ENCODE measurements around the gene PBX1. TPM values are rescaled to one million over a fixed set of nuclear protein-coding genes. Genes with fewer than 3 reads are reported as not detected.

PBX1 gene
- total and polyA plus RNA-seq, 2 donors (not counting 3 experiments of a cell fraction or from before 2014, with no cell fraction given) = 10.7 to 24.1 TPM

GRCh38 chr1:164598719-164599118 is 39.7 kb downstream of the PBX1 start:
- DNase-seq (ENCODE audit: low read depth, low spot score) (no peak), FAIRE-seq (no peak)
- H2AFZ ChIP-seq (ENCODE audit: low read depth, low read length) = no peak overlapping the region
- H3K9me1 ChIP-seq (replicated peaks; ENCODE audit: control insufficient read depth, extremely low read depth, insufficient read depth, low read length) = no peaks in the 10 kb centered on the region
- ChIA-PET POLR2A (no interaction called here), CTCF (interaction anchor here (0.7 to 1.2 kb wide), 2 partner anchors 19 to 321 kb away, joined by 3 read pairs; no protein-coding TSS in a partner anchor)
- no peak overlapping the region for H3K4me3 ChIP-seq (replicated peaks in 1 of 3; ENCODE audit: insufficient read depth in 1 of 3, low read depth in 1 of 3, low read length in 3 of 3)
- no peak overlapping the region for H3K9ac ChIP-seq (replicated peaks; ENCODE audit: extremely low read depth, insufficient read depth, low read length)
- H3K27me3 ChIP-seq (ENCODE audit: control insufficient read depth in 2 of 2, insufficient read depth in 2 of 2, low read length in 2 of 2) = no peaks in the 10 kb centered on the region
- no TSS peak for BruUV-seq (replicated peaks)
- no peak overlapping the region for H3K27ac ChIP-seq (ENCODE audit: insufficient read depth, low read depth, low read length)
- H3K9me3 ChIP-seq (replicated peaks; ENCODE audit: control insufficient read depth, insufficient read depth, low read length) = no peaks in the 10 kb centered on the region
- dilution Hi-C loops (cut with MboI; ENCODE audit: extremely low pct_ligation_motif_present, low sequenced_read_pairs) = no loop called here
- peaks cover 3% of the 10 kb centered on the region for H3K4me1 ChIP-seq (ENCODE audit: control insufficient read depth, extremely low read depth, insufficient read depth, low read length)
- no peaks in the 10 kb centered on the region for H3K36me3 ChIP-seq (ENCODE audit: control insufficient read depth in 2 of 2, extremely low read depth in 1 of 2, insufficient read depth in 2 of 2, low read length in 2 of 2)
- intact Hi-C loops (cut with micrococcal nuclease) = no loop called here
- no peaks in the 10 kb centered on the region for H4K20me1 ChIP-seq (replicated peaks; ENCODE audit: control insufficient read depth, extremely low read depth, insufficient read depth, low read length)
- no peak for TF ChIP-seq JUN (IDR thresholded peaks at IDR 0.05; ENCODE audit: borderline replicate concordance, insufficient read depth, insufficient read length, low read depth)
- TF ChIP-seq EZH2 (IDR thresholded peaks at IDR 0.05; ENCODE audit: borderline replicate concordance, low read depth, low read length, severe bottlenecking) = no peak
- no peak for TF ChIP-seq POLR2AphosphoS5 (IDR thresholded peaks at IDR 0.05; ENCODE audit: insufficient read depth, low read depth, low read length)
- TF ChIP-seq POLR2A (IDR thresholded peaks at IDR 0.05; ENCODE audit: low read depth, low read length) = no peak
- no peak for TF ChIP-seq CTCF (IDR thresholded peaks at IDR 0.05; ENCODE audit: extremely low read depth in 1 of 2, insufficient read depth in 1 of 2, low read depth in 1 of 2, low read length in 2 of 2)
- TF ChIP-seq GATA2 (IDR thresholded peaks at IDR 0.05; ENCODE audit: insufficient read depth, insufficient read length, low read depth, low read length) = no peak
- no peak for TF ChIP-seq MYC (IDR thresholded peaks at IDR 0.05; ENCODE audit: low read depth, low read length)
- H3K79me2 ChIP-seq (ENCODE audit: control insufficient read depth, insufficient read depth, low read length) = no peaks in the 10 kb centered on the region
- H3K4me2 ChIP-seq (ENCODE audit: insufficient read depth, low read length) = no peak overlapping the region
